ENCODE measurements around the gene RASGRF2. TPM values are rescaled to one million over a fixed set of nuclear protein-coding genes. Genes with fewer than 3 reads are reported as not detected.

The RASGRF2 gene, protein sequence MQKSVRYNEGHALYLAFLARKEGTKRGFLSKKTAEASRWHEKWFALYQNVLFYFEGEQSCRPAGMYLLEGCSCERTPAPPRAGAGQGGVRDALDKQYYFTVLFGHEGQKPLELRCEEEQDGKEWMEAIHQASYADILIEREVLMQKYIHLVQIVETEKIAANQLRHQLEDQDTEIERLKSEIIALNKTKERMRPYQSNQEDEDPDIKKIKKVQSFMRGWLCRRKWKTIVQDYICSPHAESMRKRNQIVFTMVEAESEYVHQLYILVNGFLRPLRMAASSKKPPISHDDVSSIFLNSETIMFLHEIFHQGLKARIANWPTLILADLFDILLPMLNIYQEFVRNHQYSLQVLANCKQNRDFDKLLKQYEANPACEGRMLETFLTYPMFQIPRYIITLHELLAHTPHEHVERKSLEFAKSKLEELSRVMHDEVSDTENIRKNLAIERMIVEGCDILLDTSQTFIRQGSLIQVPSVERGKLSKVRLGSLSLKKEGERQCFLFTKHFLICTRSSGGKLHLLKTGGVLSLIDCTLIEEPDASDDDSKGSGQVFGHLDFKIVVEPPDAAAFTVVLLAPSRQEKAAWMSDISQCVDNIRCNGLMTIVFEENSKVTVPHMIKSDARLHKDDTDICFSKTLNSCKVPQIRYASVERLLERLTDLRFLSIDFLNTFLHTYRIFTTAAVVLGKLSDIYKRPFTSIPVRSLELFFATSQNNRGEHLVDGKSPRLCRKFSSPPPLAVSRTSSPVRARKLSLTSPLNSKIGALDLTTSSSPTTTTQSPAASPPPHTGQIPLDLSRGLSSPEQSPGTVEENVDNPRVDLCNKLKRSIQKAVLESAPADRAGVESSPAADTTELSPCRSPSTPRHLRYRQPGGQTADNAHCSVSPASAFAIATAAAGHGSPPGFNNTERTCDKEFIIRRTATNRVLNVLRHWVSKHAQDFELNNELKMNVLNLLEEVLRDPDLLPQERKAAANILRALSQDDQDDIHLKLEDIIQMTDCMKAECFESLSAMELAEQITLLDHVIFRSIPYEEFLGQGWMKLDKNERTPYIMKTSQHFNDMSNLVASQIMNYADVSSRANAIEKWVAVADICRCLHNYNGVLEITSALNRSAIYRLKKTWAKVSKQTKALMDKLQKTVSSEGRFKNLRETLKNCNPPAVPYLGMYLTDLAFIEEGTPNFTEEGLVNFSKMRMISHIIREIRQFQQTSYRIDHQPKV (N-terminal part only)
- total RNA-seq = 7.9 and 9.3 TPM in 2 replicates

DNA sequence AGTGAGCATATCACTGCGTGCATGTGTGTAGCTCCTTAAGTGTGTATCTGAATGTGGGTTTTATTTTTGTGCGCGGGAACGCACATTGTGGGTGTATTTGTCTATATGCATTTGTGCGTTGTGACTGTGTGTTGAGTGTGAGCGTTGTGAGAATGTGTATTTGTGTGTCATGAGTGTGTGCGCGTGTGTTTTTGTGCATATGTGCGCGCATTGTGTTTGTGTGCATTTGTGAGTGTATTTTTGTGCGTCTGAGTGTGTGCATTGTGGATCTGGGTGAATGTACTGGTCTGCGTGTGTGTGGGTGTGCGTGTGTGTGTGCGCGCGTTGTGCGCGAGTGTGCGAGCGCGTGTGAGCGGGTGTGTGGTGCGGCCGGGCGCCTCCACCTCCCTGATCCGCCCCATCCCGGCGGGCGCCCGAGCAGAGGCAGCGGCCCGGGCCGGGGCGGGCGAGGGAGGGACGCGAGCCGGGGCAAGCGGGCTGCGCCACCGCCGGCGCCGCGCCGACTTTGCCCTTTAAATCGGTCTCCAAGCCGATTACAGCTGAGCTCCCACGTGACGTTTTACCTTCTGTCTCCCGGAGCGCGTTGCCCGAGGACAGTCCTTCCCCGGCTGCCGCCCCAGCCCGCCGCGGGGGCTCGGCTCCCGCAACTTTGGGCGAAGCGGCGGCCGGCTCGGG is at the start of gene RASGRF2:
Gene RASGRF2 (plus strand): TSS at position 596 of the 675 bp plus-strand sequence. CDS start 376 bp downstream, outside the sequence.
- intact Hi-C loops (cut with micrococcal nuclease) = loop anchor here (2.0 to 10.0 kb wide), 4 partner anchors 149 to 273 kb away; no protein-coding TSS in a partner anchor

DNA sequence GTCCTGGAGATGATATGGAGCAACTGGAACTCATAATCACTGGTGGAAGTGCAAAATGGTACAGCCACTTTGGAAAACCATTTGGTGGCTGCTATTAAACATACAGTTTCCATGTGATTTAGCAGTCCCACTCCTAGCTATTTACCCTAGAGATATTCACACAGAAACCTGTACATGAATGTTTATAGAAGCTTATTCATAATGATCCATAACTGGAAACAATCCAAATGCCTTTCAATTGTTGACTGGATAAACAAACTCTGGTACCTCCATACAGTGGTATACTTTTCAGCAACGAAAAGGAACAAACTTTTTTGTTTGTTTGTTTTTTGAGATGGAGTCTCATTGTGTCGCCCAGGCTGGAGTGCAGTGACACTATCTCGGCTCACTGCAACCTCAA is 47.7 kb upstream of the RASGRF2 start:
- intact Hi-C loops (cut with micrococcal nuclease) = no loop called here

DNA sequence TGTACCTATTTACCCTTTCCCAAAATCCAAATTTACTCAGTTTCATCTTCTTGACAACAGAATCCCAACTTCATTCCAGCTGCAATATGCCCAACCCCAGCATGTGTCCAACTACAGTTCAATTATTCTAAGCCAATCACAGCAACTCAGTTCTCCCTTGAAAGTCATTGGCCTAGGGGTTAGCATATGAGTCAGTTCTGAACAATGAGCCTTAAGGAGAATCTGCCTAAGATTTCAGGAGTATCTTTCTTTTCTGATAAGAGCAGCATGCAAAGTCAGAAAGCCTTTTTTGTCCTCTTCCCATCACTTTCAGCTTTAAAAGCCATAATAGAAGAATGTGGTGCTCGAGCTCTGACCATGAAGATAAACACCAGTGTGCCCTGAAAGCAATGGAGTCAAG is 44.4 kb upstream of the RASGRF2 start:
- intact Hi-C loops (cut with micrococcal nuclease) = no loop called here

DNA sequence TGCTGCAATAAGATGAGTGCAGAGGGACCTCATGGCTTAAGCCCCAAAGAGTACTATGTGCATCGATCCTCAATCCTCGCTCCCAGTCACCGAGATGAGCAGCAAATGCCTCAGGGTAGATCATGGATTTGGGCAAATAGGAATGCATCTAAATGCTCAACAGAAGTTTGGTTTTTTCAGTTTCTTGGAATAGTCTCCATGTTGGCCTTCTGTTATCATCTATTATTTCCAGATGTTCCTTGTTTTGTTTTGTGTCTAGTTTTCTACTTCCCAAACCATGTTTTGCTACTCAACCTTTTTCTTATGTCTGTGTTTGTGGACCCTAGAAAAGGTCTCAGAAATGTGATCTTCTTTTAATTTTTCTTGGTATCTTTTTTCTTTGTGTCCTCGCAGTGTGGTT is 43.5 kb upstream of the RASGRF2 start:
- intact Hi-C loops (cut with micrococcal nuclease) = no loop called here

DNA sequence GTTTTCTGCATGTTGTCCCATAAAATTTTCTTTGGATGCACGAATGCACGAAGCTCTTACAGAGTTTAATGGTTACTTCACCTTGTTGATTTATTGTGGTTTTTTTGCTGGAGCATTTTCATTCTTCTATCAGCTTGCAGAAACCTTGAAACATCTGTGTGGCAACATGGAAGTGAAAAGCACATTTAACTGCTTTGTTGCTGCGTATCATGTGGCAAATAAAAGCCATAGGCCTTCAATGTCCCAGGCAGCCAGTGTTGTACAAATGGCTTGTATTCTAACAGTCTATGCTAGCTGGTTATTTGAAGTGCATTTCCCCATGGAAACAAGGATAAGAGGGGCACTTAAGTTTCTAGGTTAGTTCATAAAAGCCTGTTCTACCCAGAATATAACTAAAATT is 42.5 kb upstream of the RASGRF2 start:
- intact Hi-C loops (cut with micrococcal nuclease) = no loop called here

DNA sequence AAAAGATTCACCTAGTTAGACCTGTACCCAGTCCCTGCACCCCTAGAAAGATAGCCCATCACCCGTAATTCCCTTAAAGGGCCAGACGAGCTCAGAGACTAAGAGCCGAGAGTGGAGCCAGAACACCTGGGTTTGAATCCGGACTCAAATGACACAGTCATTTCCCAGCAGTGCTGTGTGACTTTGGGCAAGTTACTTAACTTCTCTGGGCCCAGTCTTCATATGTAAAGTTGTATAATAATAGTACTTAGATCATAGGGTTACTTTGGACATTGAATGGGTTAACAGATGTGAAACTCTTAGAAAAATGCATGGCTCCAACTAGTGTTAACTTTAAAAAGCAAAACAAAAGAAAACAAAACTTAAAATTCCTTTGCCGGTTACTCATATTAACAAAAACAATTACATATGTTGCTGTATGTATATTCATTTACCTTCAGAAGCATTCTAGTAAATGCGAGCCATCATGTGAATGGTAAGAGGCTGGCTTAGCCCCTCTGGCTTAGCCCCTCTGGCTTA is 40.4 kb upstream of the RASGRF2 start:
- intact Hi-C loops (cut with micrococcal nuclease) = no loop called here

DNA sequence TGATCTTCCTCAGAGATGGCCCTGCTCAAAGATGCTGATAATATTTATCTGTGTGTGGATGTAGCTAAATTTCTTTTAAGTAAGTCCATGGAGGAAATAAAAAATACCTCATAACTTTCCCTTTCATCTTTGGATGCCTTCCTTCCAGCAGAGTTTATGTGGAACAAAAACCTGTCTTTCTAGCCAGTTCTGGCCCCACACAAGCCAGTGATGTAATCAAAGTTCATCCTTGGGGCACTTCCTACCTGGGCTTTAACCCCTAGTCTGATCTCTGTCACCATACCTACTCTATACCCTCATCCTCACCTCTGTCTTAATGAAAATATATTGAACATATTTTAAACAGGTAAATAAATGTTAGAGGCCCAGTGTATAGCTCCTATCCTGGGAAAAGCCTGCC is 39.8 kb upstream of the RASGRF2 start:
- intact Hi-C loops (cut with micrococcal nuclease) = no loop called here

DNA sequence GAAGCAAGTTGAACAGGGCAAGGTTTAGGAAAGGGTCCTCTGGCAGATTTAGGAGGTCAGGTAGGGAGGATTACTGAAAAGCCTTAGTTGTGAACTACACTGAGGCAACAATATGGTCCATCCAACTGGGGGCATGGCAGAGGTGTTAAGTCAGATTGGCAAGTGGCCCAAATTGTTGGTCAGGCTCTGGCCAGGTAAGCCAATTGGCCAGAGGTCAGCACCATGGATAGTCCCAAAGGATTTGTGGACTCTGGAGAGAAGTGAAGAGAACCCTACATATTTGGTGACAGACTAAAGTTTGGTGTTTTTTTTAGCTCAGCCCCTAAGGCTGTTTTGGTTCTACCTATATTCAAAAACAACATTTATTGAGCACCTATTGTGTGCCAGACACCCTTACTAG is 39.1 kb upstream of the RASGRF2 start:
- intact Hi-C loops (cut with micrococcal nuclease) = no loop called here

DNA sequence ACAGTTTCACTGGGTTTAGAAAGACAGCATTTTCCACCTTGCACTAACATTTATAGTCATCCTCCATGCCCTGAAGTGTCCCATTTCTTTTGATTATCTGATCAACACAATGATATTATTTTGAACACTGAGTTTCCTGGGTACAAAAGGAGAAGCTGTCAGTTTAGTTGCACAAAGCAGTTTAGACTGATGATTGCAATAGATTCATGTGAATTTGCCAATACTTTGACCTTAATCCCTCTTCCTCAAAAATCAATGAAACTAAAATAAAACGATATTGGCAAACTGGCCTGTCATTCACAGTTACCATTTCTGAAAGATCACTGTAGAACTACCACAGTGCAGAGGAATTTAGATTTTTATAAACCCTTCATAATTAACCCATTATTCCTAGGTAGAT is 34.2 kb upstream of the RASGRF2 start:
- intact Hi-C loops (cut with micrococcal nuclease) = no loop called here

DNA sequence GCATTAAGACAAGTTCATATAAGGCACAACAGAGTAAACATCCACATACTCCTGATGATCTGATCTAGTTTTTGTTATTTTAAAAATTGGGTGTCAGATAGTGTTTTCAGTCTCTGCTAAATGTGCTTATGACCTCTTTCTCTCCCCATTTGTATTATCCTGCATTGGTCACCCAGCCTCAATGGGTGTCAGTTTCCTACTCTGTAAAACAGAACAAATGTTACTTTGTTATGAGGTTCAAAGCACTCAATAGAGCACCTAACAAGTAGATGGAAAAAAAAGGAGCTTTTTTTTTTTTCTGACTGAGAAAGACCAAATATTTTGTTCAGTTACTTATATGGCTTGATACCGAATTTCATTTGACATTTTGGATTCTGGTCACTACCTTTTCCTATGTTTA is 33.6 kb upstream of the RASGRF2 start:
- intact Hi-C loops (cut with micrococcal nuclease) = no loop called here

DNA sequence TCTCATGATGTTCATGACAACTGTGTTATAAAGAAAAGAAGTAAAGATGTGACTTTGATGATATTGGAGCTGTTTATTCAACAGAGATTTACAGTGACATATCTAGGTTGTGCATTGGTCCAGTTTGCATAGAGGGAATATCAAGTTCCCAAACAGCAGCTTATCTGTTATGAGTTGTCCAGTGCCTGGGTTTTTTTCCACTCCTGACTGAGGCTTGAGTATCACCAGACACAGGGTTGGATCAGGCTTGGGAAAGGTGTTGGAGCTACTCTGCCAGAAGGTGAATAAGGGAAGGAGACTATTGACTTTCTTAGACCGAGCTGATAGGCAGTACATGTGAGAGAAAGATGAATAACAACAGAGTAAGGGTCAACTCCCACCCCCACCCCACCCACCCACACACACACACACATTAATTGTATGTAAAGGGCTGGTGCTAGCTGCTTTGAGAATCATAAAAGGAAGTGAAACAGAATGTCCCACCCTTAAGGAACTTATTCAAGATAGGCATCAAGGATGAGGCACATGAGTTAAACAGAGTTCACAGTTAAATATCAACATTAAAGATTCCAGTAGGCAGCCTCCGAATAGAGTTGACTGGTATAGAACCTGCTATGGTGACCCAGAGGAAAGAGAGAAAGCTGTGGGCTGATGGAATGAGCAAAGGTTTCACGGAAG is 33.0 kb upstream of the RASGRF2 start:
- intact Hi-C loops (cut with micrococcal nuclease) = no loop called here

DNA sequence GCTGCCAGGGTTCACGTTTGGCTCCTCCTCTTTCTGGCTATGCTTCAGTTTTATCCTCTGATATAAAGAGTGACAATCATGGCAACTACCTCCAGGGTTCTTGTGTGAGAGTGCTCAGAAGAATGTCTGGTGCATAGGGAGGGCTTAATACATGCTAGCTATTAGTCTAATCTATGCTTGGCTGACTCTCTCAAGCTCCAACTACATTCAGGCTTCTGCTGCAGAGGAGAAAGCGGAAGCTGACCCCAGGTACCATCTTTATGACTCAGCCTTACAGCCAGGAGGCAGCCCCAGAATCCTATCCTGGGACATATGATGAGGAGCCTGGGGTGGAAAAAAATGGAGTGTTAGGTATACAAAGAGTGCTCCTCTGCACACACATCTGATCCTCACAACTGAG is 32.1 kb upstream of the RASGRF2 start:
- intact Hi-C loops (cut with micrococcal nuclease) = no loop called here

DNA sequence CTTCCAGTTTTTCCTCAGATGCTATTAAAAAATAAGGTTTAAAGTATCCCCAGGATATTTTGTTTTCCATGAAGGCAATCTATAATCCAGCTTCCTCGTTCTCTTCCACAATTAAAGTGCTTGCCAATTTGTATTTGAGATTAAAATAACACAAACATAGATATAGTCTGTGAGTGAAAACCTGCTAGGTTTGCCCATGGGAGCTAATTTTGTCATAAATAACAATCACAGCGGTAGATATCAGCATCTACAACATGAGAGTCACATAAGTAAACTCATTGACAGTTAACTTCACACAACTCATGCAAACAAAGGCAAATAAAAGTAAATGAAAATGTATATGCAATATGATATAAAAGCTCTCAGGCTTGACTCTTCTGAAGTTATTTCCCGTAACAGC is 29.2 kb upstream of the RASGRF2 start:
- intact Hi-C loops (cut with micrococcal nuclease) = no loop called here

DNA sequence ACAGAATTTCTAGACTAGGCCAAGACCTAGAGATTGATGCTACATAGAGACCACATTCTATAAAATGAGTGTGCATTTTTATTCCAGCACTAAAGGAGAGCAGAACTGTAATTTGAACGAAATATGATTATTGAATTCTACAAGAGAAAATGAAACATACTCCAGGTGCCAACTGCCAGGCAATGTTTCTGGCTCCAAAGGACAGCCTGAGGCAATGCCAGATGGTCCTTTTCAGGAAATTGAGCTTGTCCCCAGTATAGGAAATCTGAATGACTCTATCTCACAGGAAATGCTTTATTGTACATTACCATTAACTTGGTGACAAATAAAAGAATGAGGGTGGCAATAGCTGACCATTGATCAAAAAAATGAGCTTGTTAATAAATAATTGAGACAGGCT is 28.8 kb upstream of the RASGRF2 start:
- intact Hi-C loops (cut with micrococcal nuclease) = no loop called here

DNA sequence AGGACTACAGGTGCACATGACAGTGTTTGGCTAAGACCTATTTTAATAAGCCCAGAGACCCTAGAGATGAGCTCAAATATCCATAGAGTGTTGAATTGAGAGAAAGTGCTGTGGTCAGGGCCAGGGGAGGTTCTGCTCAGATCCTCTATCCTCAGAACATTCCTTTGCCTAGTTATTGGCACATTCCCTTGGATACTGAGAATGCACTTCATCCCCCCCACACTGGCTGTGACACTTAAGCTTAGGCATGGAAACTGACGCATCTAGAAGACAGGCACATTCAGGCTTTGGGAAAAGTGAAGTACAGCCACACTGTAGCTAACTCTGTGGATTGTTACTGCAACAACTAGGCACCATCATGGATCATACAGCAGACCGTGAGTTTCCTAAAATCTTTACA is 27.1 kb upstream of the RASGRF2 start:
- intact Hi-C loops (cut with micrococcal nuclease) = no loop called here

DNA sequence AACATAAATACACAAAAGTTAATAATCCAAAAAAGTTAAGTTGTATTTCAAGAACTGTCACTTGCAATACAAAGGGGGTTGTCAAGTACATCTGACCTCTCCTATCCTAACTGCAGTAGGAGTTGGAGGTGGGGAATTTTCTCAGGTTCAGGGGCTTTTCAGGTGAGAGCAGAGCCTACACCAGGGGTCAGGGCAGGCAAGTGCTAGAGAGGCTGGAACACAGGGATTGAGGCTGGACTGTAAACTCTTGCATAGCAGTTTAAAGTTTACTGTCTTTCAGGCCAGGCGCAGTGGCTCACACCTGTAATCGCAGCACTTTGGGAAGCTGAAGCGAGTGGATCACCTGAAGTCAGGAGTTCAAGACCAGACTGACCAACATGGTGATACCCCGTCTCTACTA is 25.4 kb upstream of the RASGRF2 start:
- intact Hi-C loops (cut with micrococcal nuclease) = no loop called here

DNA sequence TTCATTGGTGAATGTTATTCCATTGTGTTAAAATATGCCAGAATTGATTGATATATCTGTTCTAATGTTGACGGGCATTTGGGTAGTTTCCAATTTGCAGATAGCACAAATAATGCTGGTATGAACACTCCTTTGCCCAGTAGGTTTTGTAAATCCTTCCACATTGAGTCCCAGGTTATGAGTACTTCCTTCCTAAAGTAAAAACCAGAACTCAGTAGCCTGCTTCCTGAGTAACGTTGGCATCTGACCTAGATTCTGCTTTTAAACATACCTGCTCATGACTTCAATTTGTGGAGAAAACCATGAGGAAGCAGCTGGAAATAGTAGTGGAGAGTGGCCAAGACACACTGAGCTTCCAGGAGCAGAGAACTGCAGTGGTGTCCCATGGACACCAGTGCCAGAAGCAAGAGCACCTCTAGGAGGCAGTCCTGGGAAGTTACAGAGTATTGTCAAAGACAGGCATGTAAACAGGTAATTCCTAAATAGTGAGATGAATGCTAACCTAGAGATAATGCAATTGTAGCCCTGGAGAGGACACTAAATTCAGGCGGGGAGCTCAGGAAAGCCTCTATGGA is 24.3 kb upstream of the RASGRF2 start:
- intact Hi-C loops (cut with micrococcal nuclease) = no loop called here

DNA sequence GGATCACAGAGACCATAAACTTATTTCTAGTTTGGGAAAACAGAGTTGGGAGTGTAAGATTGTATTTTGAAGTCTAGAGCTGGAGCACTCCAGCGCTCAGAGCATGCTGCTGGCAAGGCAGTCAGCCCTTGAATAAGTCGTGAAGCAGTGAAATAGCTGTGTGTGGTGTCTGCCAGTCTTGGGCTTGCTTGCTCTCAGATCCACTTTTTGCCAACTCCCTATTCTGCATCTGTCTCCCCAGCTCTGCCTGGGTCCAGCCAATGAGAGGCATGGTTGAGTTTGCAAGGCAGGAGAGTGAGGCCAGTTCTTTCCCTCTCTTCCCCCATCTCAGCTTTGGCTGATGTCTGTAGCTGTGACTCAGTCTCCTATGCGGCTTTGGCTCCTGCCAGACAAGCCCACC is 23.3 kb upstream of the RASGRF2 start:
- intact Hi-C loops (cut with micrococcal nuclease) = no loop called here

DNA sequence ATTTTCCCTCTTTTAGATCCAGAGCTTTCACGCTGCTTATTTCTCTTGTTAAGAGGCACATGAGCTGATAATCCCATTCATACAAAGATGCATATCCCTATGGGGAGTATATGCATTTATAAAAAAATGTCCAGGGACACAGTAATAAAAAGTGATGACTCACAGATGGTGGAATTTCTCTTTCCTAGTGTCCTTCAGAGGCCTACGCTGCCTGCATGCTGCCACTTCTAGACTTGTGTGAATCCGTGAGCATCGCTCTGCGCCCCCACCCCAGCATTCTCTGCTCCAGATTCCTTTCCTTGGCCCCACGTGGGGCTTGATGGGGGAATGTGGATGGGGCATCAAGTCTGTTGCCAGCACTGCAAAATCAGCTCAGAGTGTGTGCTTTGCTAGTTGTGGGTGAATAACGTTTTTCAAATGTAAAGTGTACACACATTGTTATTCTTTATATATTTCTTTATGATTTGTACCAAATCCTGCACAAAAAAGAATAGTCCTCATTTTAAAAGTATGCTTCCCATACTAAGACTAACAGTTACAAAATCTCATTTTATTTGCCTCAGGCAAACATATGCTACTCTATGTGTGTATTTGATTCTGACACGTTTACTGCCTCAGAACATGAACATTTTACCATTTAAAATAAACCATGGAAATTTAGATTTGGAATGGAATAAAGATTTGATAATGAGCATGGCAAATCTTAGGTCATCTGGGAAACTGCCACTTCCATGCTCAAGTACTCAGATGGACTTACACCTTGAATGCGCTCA is 22.4 kb upstream of the RASGRF2 start:
- intact Hi-C loops (cut with micrococcal nuclease) = no loop called here

Data from T-helper 2 cell treated with Interferon-gamma antibody and Interleukin-4, amounts not matched to agents 100 ng/mL and 5 ng/mL, for 36 hours (primary cell).